GM18511 (cell line): ENCODE measurements around the gene C3orf49.

ENCODE experiments used
- ATAC-seq: cut with Tn5 transposase; IDR thresholded peaks from one replicate; pipeline ENCODE4 v1.9.1; 2021; ENCODE audit warnings: mild to moderate bottlenecking, moderate library complexity; ENCODE audit not compliant: unreplicated experiment

C3orf49 gene

GRCh38 chr3:63849175-63849574, 30.1 kb downstream of the C3orf49 start:
- ATAC-seq: no peak

GRCh38 chr3:63851287-63851686, 32.2 kb downstream of the C3orf49 start:
- ATAC-seq: no peak

- ATAC-seq: no peak
These were observed 34.0 kb downstream of the C3orf49 start for GRCh38 chr3:63853106-63853505.

GRCh38 chr3:63855333-63855940, 36.3 kb downstream of the C3orf49 start:
- ATAC-seq: no peak

GRCh38 chr3:63857311-63857710, 38.2 kb downstream of the C3orf49 start:
- no peak for ATAC-seq

- no peak for ATAC-seq
These were observed 41.7 kb downstream of the C3orf49 start for GRCh38 chr3:63860776-63861175.

GRCh38 chr3:63861306-63861705, 42.2 kb downstream of the C3orf49 start:
- no peak for ATAC-seq

- ATAC-seq: peak; percentile 5
These were observed 43.7 kb downstream of the C3orf49 start for GRCh38 chr3:63862804-63863149.

- ATAC-seq: peak; percentile 75
These were observed 44.3 kb downstream of the C3orf49 start, which contains the start of the genes ATXN7 and THOC7 for GRCh38 chr3:63863150-63864007. Gene ATXN7, plus strand, starts transcription at chr3:63863867. Its CDS starts 48,732 bp downstream, at chr3:63912599. Gene THOC7, minus strand, starts transcription at chr3:63863805. Its CDS starts 15 bp downstream, at chr3:63863790.

- peak; percentile 56 for ATAC-seq
These were observed 45.2 kb downstream of the C3orf49 start for GRCh38 chr3:63864008-63864964.

- no peak for ATAC-seq
These were observed 45.8 kb downstream of the C3orf49 start for GRCh38 chr3:63864965-63865327.

- no peak for ATAC-seq
These were observed 48.1 kb downstream of the C3orf49 start for GRCh38 chr3:63867225-63867624.

GRCh38 chr3:63869940-63870614, 51.0 kb downstream of the C3orf49 start:
- ATAC-seq: no peak

- no peak for ATAC-seq
These were observed 51.5 kb downstream of the C3orf49 start for GRCh38 chr3:63870615-63871005.

- ATAC-seq: no peak
These were observed 53.2 kb downstream of the C3orf49 start for GRCh38 chr3:63872135-63872924.

GRCh38 chr3:63874769-63875168, 55.7 kb downstream of the C3orf49 start:
- ATAC-seq: no peak

GRCh38 chr3:63875510-63875909, 56.4 kb downstream of the C3orf49 start:
- no peak for ATAC-seq

GRCh38 chr3:63876260-63876659, 57.2 kb downstream of the C3orf49 start:
- no peak for ATAC-seq

GRCh38 chr3:63877737-63878393, 58.8 kb downstream of the C3orf49 start:
- no peak for ATAC-seq
